OCI-LY1 (cell line): Measurements from ENCODE around the gene FAT2.

Experiments used
- CTCF ChIP-seq: fragments of 200-600 bp; sonication (generic), shearing (Covaris generic); IDR thresholded peaks from 2 replicates; pipeline ENCODE4 v1.5.1; 2017; ENCODE audit warnings: mild to moderate bottlenecking, antibody characterized with exemption, low read length, moderate library complexity, mixed read lengths
- EZH2 ChIP-seq: fragments of 200-600 bp; sonication (generic), shearing (Covaris generic); IDR thresholded peaks from 2 replicates; pipeline ENCODE4 v1.8.0; 2017; ENCODE audit warnings: borderline replicate concordance, mixed run types, mild to moderate bottlenecking, antibody characterized with exemption, low read length, moderate library complexity, mixed read lengths

GRCh38 chr5:151570512-151571269 is 20.4 kb downstream of the FAT2 start:
- TF ChIP-seq CTCF (no peak), EZH2 (no peak)
